IPS DF 6.9 (cell line): ENCODE measurements around the gene CISH.

Experiments
- DNase-seq: peaks from one replicate; pipeline ENCODE4 v3.0.0-alpha.2; 2013; ENCODE audit warnings: low read depth, low spot score
- H3K27ac ChIP-seq: one replicate; pipeline ENCODE4 v1.5.1; 2013; ENCODE audit warnings: low read length, control low read depth
- H3K27me3 ChIP-seq: 2 replicates; pipeline ENCODE4 v1.6.1; 2013; ENCODE audit warnings: mild to moderate bottlenecking, low read length; ENCODE audit not compliant: control insufficient read depth, insufficient read depth
- H3K36me3 ChIP-seq: 2 replicates; pipeline ENCODE4 v1.6.1; 2013; ENCODE audit warnings: low read length; ENCODE audit not compliant: control insufficient read depth, insufficient read depth
- H3K4me1 ChIP-seq: 2 replicates; pipeline ENCODE4 v1.6.1; 2013; ENCODE audit warnings: low read length; ENCODE audit not compliant: control insufficient read depth, insufficient read depth
- H3K4me3 ChIP-seq: 2 replicates; pipeline ENCODE4 v1.5.1; 2013; ENCODE audit warnings: mild to moderate bottlenecking, low read length
- H3K9me3 ChIP-seq: 2 replicates; pipeline ENCODE4 v1.6.1; 2013; ENCODE audit warnings: low read length, inconsistent platforms; ENCODE audit not compliant: control insufficient read depth, insufficient read depth
- WGBS: extraction: QIAGEN DNeasy Blood & Tissue Kit; methylation state at CpG from one replicate; pipeline ENCODE4 v1.1.7; 2013; ENCODE audit warnings: mixed read lengths, missing lambda C conversion rate; ENCODE audit not compliant: insufficient read length, insufficient coverage; 5-methylcytosine and 5-hydroxymethylcytosine counted together

The CISH gene

DNA sequence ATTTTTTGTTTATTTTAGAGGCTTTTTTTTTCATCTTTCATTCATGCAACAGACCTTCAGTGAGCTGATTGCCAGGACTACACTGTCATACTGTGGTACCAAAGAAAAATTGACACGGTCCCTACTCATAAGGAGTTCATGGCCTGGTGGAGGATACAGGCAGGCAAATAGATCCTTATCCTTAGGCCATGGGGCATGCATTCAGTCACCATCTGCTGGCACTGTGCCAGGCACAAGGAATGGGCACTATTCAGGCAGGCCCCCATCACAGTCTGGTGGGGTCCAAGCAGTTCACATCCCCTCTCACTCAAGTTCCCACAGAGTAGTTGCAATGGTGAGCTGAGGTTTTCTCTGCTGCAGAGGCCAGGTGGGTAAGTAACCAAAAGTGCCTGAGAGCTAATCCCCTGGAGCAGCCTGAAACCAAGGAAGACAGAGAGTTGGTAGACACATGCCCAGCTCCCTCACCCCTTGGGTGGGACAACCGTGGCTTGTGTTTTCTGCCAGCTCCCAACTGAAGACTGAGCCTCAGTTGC is 17.3 kb downstream of the CISH start:
- Histone ChIP-seq H3K36me3 (no peaks in the 10 kb centered on the region), H3K27ac (no peak overlapping the region), H3K9me3 (no peaks in the 10 kb centered on the region), H3K4me1 (no peaks in the 10 kb centered on the region), H3K4me3 (no peak overlapping the region), H3K27me3 (no peaks in the 10 kb centered on the region)
- DNase-seq = no peak
- WGBS = no CpG with 5 or more reads among the region's 2 CpGs

DNA sequence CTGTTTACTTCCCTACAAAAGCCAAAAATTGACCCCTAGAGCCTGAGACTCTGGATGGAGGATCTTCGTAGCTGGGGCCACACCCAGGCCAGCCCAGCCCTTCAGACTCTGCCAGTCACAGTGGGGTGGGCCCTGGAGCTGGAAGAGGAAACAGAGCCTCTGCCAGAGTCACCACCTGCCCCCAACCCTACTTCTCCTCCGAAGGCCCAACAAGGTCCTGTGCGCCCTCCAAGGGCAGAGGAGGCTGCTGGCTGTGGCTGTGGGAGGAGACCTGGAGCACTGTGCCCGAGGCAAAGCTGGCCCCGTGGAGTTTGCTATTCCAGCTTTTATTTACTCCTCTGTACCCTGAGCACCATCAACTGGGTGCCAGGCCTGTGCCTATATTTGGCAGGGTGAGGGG is 19.0 kb downstream of the CISH start:
- no CpG with 5 or more reads among the region's 5 CpGs for WGBS
- Histone ChIP-seq H3K36me3 (no peaks in the 10 kb centered on the region), H3K4me3 (no peak overlapping the region), H3K9me3 (no peaks in the 10 kb centered on the region), H3K27ac (no peak overlapping the region), H3K4me1 (no peaks in the 10 kb centered on the region), H3K27me3 (no peaks in the 10 kb centered on the region)
- DNase-seq = no peak

DNA sequence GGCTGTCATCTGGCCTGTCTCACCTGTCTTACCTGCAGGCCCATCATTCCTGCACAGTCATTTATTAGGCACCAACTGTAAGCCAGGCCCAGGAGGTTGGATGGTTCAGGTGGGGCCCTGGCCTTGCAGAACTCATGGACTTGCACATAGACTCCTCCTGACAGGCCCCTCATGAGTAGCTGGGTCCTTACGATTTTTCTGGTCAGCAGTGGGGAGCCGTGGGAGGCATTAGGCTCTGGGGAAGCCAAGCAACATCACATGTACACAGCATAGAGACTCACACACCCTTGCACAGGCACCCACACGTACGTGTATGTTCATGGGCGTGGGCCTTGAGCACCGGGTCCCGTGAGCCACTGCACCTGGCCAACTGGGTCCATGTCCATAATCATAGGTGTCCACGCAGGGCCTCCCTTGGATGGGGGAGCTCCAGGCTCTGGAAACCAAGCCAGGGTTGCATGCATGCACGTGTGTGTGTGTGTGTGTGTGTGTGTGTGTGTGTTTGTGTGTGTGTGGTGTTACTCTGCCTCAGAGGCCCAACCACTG is 20.3 kb downstream of the CISH start:
- H3K27me3 ChIP-seq = no peaks in the 10 kb centered on the region
- no peak for DNase-seq
- H3K4me3 ChIP-seq = no peak overlapping the region
- H3K27ac ChIP-seq = no peak overlapping the region
- H3K4me1 ChIP-seq = no peaks in the 10 kb centered on the region
- WGBS = no CpG with 5 or more reads among the region's 9 CpGs
- H3K9me3 ChIP-seq = no peaks in the 10 kb centered on the region
- H3K36me3 ChIP-seq = no peaks in the 10 kb centered on the region

DNA sequence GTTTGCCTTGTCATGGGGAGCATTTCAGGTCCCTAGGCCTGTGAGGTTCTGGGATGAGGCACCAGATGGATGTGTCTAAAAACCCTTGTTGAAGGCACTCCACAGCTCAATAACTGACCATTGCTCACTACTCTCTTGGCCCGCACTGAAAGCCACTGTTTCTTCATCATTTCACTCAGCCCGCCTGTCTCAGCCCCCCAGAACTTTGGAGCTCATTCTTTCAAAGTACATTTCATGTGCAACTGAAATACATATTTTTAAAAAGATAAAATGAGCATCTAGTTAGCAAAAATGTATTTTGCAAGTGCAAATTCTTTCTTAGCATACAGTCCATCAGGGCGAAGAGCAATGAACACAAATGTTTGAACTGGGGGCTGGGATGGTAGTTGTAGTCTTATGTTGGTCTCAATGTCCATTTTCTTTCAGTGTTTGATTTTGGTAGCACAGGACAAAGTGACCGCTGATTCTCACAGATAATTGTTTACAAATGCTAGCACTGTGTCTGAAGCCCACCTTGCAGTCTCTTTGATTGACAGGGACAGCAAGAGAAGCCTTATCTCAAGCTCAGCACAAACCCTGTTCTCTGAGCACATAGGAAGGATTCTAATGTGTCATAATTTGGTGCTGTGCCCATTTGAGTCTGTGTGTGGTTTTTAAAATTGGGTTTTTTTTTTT is 22.7 kb downstream of the CISH start:
- WGBS = no CpG with 5 or more reads among the region's 4 CpGs
- no peak overlapping the region for H3K4me3 ChIP-seq
- H3K9me3 ChIP-seq = no peaks in the 10 kb centered on the region
- no peak overlapping the region for H3K27ac ChIP-seq
- H3K4me1 ChIP-seq = no peaks in the 10 kb centered on the region
- DNase-seq = no peak
- H3K36me3 ChIP-seq = no peaks in the 10 kb centered on the region
- H3K27me3 ChIP-seq = no peaks in the 10 kb centered on the region

DNA sequence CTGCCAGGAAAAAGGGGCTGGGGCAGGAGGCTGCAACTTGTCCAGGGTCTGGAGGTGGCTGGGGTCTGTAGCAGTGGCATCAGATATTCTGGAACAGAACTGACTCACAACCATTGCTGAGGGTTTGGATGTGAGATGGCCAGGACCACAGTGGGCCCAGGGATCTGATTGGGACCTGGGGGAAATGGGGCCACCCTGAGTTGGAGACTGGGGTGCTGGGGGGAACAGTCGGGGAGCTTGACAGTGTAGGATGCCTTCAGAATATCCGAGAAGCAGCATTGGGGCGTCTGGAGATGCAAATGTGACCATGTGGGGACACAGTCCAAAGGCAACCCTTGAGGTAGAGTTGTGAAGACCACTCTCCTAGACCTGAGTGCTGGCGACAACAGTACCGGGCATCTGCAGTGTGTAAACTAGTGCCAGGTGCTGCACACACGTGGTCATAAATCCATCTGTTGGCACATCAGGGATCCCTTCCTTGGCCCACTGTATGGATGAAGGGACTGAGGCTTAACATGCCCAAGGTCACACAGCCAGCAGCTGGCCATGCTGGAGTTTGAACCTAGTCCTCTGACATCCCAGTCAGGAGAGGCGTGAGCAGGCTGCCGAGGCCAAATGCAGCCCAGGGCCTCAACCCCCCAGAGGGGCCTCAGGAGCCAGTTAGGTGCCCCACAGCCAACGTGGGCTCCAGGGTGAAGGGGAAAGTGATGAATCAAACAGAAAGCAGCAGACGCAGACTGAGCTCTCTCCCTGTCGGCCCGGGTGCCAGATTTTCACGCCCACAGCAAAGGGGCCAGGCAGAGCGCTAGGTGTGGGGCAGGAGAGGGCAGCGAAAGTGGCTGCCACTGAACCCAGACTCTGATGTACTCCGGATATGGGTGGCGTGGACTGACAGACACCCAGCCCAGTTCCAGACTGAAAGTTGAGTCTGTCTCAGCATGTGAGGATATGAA is 23.5 kb downstream of the CISH start:
- no peak overlapping the region for H3K4me3 ChIP-seq
- WGBS = no CpG with 5 or more reads among the region's 17 CpGs
- no peaks in the 10 kb centered on the region for H3K27me3 ChIP-seq
- no peak overlapping the region for H3K27ac ChIP-seq
- no peaks in the 10 kb centered on the region for H3K4me1 ChIP-seq
- DNase-seq = no peak
- no peaks in the 10 kb centered on the region for H3K36me3 ChIP-seq
- H3K9me3 ChIP-seq = no peaks in the 10 kb centered on the region

DNA sequence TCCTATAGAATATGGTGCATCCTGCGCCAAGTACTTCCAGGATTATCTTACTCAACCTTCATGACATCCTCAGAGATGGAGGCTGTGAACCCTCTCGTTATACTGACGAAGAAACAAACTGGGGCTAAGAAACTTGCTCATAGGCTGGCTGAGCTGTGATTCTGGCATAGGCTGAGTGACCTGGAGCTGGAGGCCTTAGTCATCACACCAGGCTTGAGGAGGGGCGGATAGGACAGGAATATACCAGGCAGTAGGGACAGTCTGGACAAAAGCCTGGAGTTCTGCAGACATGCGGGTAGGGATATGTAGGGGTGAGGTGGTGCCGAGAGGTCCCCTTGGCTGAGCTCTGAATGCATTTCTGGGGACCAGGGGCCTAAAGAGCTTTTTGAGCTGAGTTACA is 24.2 kb downstream of the CISH start:
- Histone ChIP-seq H3K27ac (no peak overlapping the region), H3K4me3 (no peak overlapping the region), H3K36me3 (no peaks in the 10 kb centered on the region), H3K4me1 (no peaks in the 10 kb centered on the region), H3K9me3 (no peaks in the 10 kb centered on the region), H3K27me3 (no peaks in the 10 kb centered on the region)
- DNase-seq = no peak
- no CpG with 5 or more reads among the region's 6 CpGs for WGBS

DNA sequence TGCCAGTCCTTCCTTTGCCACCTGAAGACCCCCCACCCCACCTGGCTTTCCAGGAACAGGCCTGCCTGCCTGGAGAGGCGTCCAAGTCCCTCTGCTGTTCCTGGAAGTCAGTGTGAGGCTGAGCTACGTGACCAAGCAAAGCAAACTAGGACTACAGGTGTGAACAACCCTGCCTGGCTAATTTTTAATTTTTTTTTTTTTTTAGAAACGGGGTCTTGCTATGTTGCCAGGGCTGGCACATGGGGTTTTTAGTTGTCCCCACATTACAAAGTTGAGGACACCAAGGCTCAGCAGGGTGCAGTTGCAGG is 24.9 kb downstream of the CISH start:
- no peak for DNase-seq
- Histone ChIP-seq H3K27me3 (no peaks in the 10 kb centered on the region), H3K9me3 (no peaks in the 10 kb centered on the region), H3K4me3 (no peak overlapping the region), H3K36me3 (no peaks in the 10 kb centered on the region), H3K4me1 (no peaks in the 10 kb centered on the region), H3K27ac (no peak overlapping the region)
- no CpG with 5 or more reads among the region's 3 CpGs for WGBS

DNA sequence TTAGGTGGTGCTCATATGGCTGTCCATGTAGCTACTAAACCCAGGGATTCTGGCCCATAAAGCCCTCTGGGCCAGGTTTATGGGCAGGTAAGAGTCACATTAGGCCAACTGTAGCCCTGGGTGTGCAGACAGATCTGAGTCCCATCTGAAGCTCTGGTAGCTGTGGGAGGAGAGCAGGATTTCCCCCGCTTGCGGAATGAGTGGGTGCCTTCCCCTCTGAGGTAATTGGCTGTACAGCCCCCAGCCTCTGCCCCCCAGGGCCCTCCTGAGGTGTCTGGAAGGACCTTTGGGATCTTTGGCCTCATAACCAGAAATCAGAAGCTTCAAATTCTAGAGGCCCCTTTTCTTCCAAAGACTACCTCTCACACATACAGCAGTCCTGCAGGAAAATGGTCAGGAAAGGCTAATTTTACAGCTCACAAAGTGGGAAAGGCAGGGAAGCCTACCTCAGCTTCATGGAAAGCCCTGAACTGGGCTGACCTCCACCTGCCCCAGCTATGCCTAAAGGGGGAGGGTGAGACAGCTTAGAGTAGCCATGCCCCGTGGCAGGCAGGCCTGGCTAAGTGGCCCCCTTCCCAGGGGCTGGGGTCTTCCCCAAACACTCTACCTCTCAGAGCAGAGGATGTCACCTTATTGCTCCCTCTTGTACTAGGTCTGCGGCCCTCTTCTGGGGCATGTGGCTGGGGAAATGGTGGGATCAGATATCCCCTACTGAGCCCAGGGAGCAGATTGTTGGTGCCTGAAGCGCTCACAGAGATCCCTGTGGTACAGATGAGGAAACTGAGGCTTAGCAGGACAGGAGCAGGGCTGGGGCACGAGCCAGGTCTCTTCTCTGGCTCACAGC is 25.4 kb downstream of the CISH start:
- no CpG with 5 or more reads among the region's 6 CpGs for WGBS
- Histone ChIP-seq H3K9me3 (no peaks in the 10 kb centered on the region), H3K27me3 (no peaks in the 10 kb centered on the region), H3K4me3 (no peak overlapping the region), H3K27ac (no peak overlapping the region), H3K36me3 (no peaks in the 10 kb centered on the region), H3K4me1 (no peaks in the 10 kb centered on the region)
- DNase-seq = no peak

DNA sequence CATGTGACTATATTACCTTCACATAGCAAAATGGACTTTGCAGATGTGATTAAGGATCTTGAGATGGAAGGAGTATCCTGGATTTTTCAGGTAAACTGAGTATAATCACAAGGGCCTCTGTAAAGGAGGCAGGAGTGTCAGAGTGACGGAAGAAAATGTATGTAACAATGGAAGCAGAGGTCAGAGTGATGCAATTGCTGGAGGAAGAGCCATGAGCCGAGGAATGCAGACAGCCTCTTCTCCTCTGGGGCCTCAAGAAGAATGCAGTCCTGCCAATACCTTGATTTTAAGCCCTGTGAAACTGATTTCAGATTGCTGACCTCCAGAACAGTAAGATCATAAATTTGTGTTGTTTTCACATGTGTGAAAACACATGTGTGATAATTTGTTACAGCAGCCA is 27.2 kb downstream of the CISH start:
- no peaks in the 10 kb centered on the region for H3K4me1 ChIP-seq
- whole genome bisulfite sequencing = no CpG with 5 or more reads among the region's 2 CpGs
- H3K9me3 ChIP-seq = no peaks in the 10 kb centered on the region
- DNase-seq = no peak
- H3K27ac ChIP-seq = no peak overlapping the region
- H3K4me3 ChIP-seq = no peak overlapping the region
- H3K27me3 ChIP-seq = no peaks in the 10 kb centered on the region
- H3K36me3 ChIP-seq = no peaks in the 10 kb centered on the region

DNA sequence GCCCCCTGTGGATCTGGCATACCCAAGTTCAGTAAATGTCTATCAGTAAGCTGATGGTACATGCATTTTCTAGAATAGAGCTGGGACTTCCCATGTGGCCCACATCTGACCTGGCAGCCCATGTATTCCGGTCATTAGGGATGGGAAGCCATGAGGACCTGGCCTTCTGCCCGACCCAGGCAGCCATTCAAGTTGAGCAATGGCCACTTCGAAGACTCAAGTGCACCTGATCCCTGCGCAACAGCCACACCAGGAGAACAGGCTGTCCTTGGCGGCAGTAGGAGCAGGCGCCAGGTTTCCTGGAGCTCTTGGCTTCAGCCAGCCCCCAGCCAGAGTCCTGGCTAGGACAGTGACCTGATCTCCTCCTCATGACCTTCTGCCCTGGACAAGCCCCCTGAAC is 27.7 kb downstream of the CISH start:
- H3K27ac ChIP-seq = no peak overlapping the region
- H3K4me3 ChIP-seq = no peak overlapping the region
- no CpG with 5 or more reads among the region's 6 CpGs for WGBS
- no peaks in the 10 kb centered on the region for H3K27me3 ChIP-seq
- DNase-seq = no peak
- H3K9me3 ChIP-seq = no peaks in the 10 kb centered on the region
- no peaks in the 10 kb centered on the region; the same call in 1 of the 2 replicates for H3K36me3 ChIP-seq
- no peaks in the 10 kb centered on the region for H3K4me1 ChIP-seq
